HG03060 (cell line): ENCODE measurements around the gene SAMD14.

ENCODE experiments used
- ATAC-seq: cut with Tn5 transposase; IDR thresholded peaks from one replicate; pipeline ENCODE4 v1.9.1; 2021; ENCODE audit warnings: low read depth, moderate number of reproducible peaks; ENCODE audit not compliant: unreplicated experiment

SAMD14 gene

GRCh38 chr17:50117202-50118051 is 12.5 kb downstream of the SAMD14 start:
- no peak for ATAC-seq

- ATAC-seq: no peak
Observed at GRCh38 chr17:50115756-50116155, 14.2 kb downstream of the SAMD14 start.

- no peak for ATAC-seq
Observed at GRCh38 chr17:50114849-50115357, 15.1 kb downstream of the SAMD14 start.

GRCh38 chr17:50114401-50114800 is 15.6 kb downstream of the SAMD14 start:
- no peak for ATAC-seq

- ATAC-seq: no peak
Observed at GRCh38 chr17:50113624-50114320, 16.2 kb downstream of the SAMD14 start.

GRCh38 chr17:50112694-50113093 is 17.3 kb downstream of the SAMD14 start:
- no peak for ATAC-seq

GRCh38 chr17:50111673-50112655 is 18.0 kb downstream of the SAMD14 start:
- no peak for ATAC-seq

- ATAC-seq: no peak
Observed at GRCh38 chr17:50110591-50111349, 19.2 kb downstream of the SAMD14 start.

GRCh38 chr17:50109785-50110184 is 20.2 kb downstream of the SAMD14 start:
- ATAC-seq: no peak

- no peak for ATAC-seq
Observed at GRCh38 chr17:50109207-50109606, 20.8 kb downstream of the SAMD14 start.

GRCh38 chr17:50108556-50108955 is 21.4 kb downstream of the SAMD14 start:
- no peak for ATAC-seq

GRCh38 chr17:50107790-50108414 is 22.1 kb downstream of the SAMD14 start:
- ATAC-seq: no peak

GRCh38 chr17:50106393-50107131 is 23.4 kb downstream of the SAMD14 start:
- ATAC-seq: no peak

- ATAC-seq: no peak
Observed at GRCh38 chr17:50105811-50106210, 24.1 kb downstream of the SAMD14 start.

GRCh38 chr17:50103941-50104340 is 26.0 kb downstream of the SAMD14 start:
- ATAC-seq: no peak

GRCh38 chr17:50103252-50103651 is 26.7 kb downstream of the SAMD14 start:
- ATAC-seq: no peak

GRCh38 chr17:50102164-50102991 is 27.6 kb downstream of the SAMD14 start:
- no peak for ATAC-seq
